ENCODE results near the gene LAMA1. TPM values are rescaled to one million over a fixed set of nuclear protein-coding genes. Genes with fewer than 3 reads are reported as not detected.

LAMA1 gene
- polyA plus RNA-seq, 1 donor from 2014 or later: 10.3 TPM

- H3K36me3 ChIP-seq (ENCODE audit: insufficient read depth, low read length): no peaks in the 10 kb centered on the region
- peak overlapping the region; percentile 90 for H3K4me3 ChIP-seq (ENCODE audit: low read length)
- peaks cover 29% of the 10 kb centered on the region for H3K79me2 ChIP-seq (replicated peaks; ENCODE audit: insufficient read depth, low read length)
- H4K20me1 ChIP-seq (ENCODE audit: insufficient read depth): no peaks in the 10 kb centered on the region
- no peaks in the 10 kb centered on the region for H3K9me3 ChIP-seq (ENCODE audit: low read length)
- no peaks in the 10 kb centered on the region for H3F3A ChIP-seq (ENCODE audit: insufficient read depth, low read length, poor library complexity, severe bottlenecking)
- H2AFZ ChIP-seq (ENCODE audit: low read depth, low read length): peak overlapping the region; percentile 58
- H3K27ac ChIP-seq (ENCODE audit: low read length): no peak overlapping the region
- no peaks in the 10 kb centered on the region for H3K9me2 ChIP-seq (ENCODE audit: insufficient read depth, low read length)
- no peak for TF ChIP-seq EP300 (conservative IDR thresholded peaks at IDR 0.05; ENCODE audit: poor library complexity, severe bottlenecking)
- peak overlapping the region; percentile 97 for H3K4me2 ChIP-seq (ENCODE audit: low read length)
- H3K27me3 ChIP-seq (ENCODE audit: insufficient read depth, low read depth, low read length): no peaks in the 10 kb centered on the region
- peak overlapping the region; percentile 63 for H3K9ac ChIP-seq (ENCODE audit: low read length)
Measured at GRCh38 chr18:7116792-7117389, 706 bp downstream of the LAMA1 start.

- Histone ChIP-seq H2AFZ (ENCODE audit: low read depth, low read length) (peak overlapping the region; percentile 58), H3F3A (ENCODE audit: insufficient read depth, low read length, poor library complexity, severe bottlenecking) (no peaks in the 10 kb centered on the region), H3K4me2 (ENCODE audit: low read length) (peak overlapping the region; percentile 97), H3K36me3 (ENCODE audit: insufficient read depth, low read length) (no peaks in the 10 kb centered on the region), H3K4me3 (ENCODE audit: low read length) (peak overlapping the region; percentile 90), H3K27me3 (ENCODE audit: insufficient read depth, low read depth, low read length) (no peaks in the 10 kb centered on the region), H3K9ac (ENCODE audit: low read length) (peak overlapping the region; percentile 63), H3K9me3 (ENCODE audit: low read length) (no peaks in the 10 kb centered on the region), H4K20me1 (ENCODE audit: insufficient read depth) (no peaks in the 10 kb centered on the region), H3K27ac (ENCODE audit: low read length) (no peak overlapping the region), H3K79me2 (replicated peaks; ENCODE audit: insufficient read depth, low read length) (peaks cover 30% of the 10 kb centered on the region), H3K9me2 (ENCODE audit: insufficient read depth, low read length) (no peaks in the 10 kb centered on the region)
- TF ChIP-seq MXI1 (conservative IDR thresholded peaks at IDR 0.05; ENCODE audit: poor library complexity, severe bottlenecking) (peak; percentile 65), EZH2 (IDR thresholded peaks at IDR 0.05; ENCODE audit: borderline replicate concordance, insufficient read depth, low read length, poor library complexity, severe bottlenecking) (no peak), POLR2AphosphoS5 (IDR thresholded peaks at IDR 0.05) (peak; percentile 23), RAD21 (conservative IDR thresholded peaks at IDR 0.05) (peak; percentile 16), CTCF (IDR thresholded peaks at IDR 0.05; ENCODE audit: poor library complexity, severe bottlenecking) (no peak), SMC3 (conservative IDR thresholded peaks at IDR 0.05; ENCODE audit: poor library complexity) (peak; percentile 23), EP300 (conservative IDR thresholded peaks at IDR 0.05; ENCODE audit: poor library complexity, severe bottlenecking) (no peak), TAF1 (IDR thresholded peaks at IDR 0.05; ENCODE audit: low read depth) (no peak), REST (IDR thresholded peaks at IDR 0.05; ENCODE audit: borderline replicate concordance) (no peak)
Measured at GRCh38 chr18:7116001-7116730, 1.4 kb downstream of the LAMA1 start.

All from neural cell (in vitro differentiated cells).